Thymus (tissue), 11 donors: ENCODE measurements around the gene GRK5. TPM values are rescaled to one million over a fixed set of nuclear protein-coding genes. Genes with fewer than 3 reads are reported as not detected.

ENCODE experiments used
- DNase-seq, 9 donors: peaks; one replicate each; pipeline ENCODE4 v3.0.0-alpha.2; 2013; ENCODE audit warnings: low spot score in 9 of 9, low read depth in 6 of 9, missing footprints in 1 of 9
- H3K27ac ChIP-seq, 2 donors: one replicate each; pipeline ENCODE4 v1.5.1; 2013; ENCODE audit warnings: control low read depth in 1 of 2, low read depth in 1 of 2, low read length in 1 of 2, mild to moderate bottlenecking in 1 of 2, moderate library complexity in 1 of 2
- H3K27me3 ChIP-seq, 2 donors: one replicate each; pipeline ENCODE4 v1.5.1; 2013; ENCODE audit warnings: low read length in 1 of 2; ENCODE audit not compliant: control insufficient read depth in 2 of 2, insufficient read depth in 1 of 2
- H3K36me3 ChIP-seq, 2 donors: one replicate each; pipeline ENCODE4 v1.5.1; 2013; ENCODE audit warnings: low read length in 1 of 2, mild to moderate bottlenecking in 1 of 2, moderate library complexity in 1 of 2; ENCODE audit not compliant: control insufficient read depth in 2 of 2, insufficient read depth in 2 of 2
- H3K4me1 ChIP-seq, 2 donors: one replicate each; pipeline ENCODE4 v1.5.1; 2013; ENCODE audit warnings: low read length in 2 of 2; ENCODE audit not compliant: control insufficient read depth in 2 of 2, insufficient read depth in 2 of 2
- H3K4me3 ChIP-seq, 2 donors: one replicate each; pipeline ENCODE4 v1.5.1; 2013; ENCODE audit warnings: low read length in 2 of 2, control low read depth in 1 of 2, mild to moderate bottlenecking in 1 of 2
- H3K9me3 ChIP-seq, 2 donors: one replicate each; pipeline ENCODE4 v1.5.1; 2013; ENCODE audit warnings: low read length in 1 of 2, mild to moderate bottlenecking in 1 of 2; ENCODE audit not compliant: control insufficient read depth in 2 of 2, insufficient read depth in 1 of 2
- WGBS: extraction: QIAGEN DNeasy Blood & Tissue Kit; methylation state at CpG from one replicate; pipeline ENCODE4 v1.1.7; 2013; 5-methylcytosine and 5-hydroxymethylcytosine counted together
- polyA plus RNA-seq: library from polyadenylated mRNA; stranded (reverse); fragments of 200-250 nt; gene quantifications from one replicate; pipeline ENCODE4 v1.2.3, GENCODE V29; 2013
- total RNA-seq: library from RNA; stranded (reverse); fragments of 120-200 nt; gene quantifications from one replicate; pipeline ENCODE4 v1.2.4, GENCODE V29; 2013
- donor health status: healthy.

GRK5 gene
- total and polyA plus RNA-seq, 2 donors: 14.4 to 18.5 TPM

GRCh38 chr10:119335671-119336353, 128.4 kb downstream of the GRK5 start:
- no peak overlapping the region for H3K4me3 ChIP-seq
- H3K9me3 ChIP-seq: peaks cover 0 to 10% of the 10 kb centered on the region in 2 donors
- peaks cover 0 to 8% of the 10 kb centered on the region in 2 donors for H3K36me3 ChIP-seq
- 98% methylated on average over 10 of the region's 10 CpGs for WGBS
- H3K27me3 ChIP-seq: no peaks in the 10 kb centered on the region
- H3K4me1 ChIP-seq: peaks cover 6 to 34% of the 10 kb centered on the region in 2 donors
- DNase-seq: no peak
- H3K27ac ChIP-seq: no peak overlapping the region

- Histone ChIP-seq H3K9me3 (peaks cover 0 to 10% of the 10 kb centered on the region in 2 donors), H3K4me3 (no peak overlapping the region), H3K36me3 (peaks cover 0 to 8% of the 10 kb centered on the region in 2 donors), H3K27me3 (no peaks in the 10 kb centered on the region), H3K4me1 (peaks cover 6 to 34% of the 10 kb centered on the region in 2 donors), H3K27ac (no peak overlapping the region)
- DNase-seq: no peak
- WGBS: 97% methylated on average over 17 of the region's 17 CpGs
Measured at GRCh38 chr10:119336599-119336998, 129.2 kb downstream of the GRK5 start.

- Histone ChIP-seq H3K4me1 (peaks cover 6 to 34% of the 10 kb centered on the region in 2 donors), H3K36me3 (peaks cover 0 to 8% of the 10 kb centered on the region in 2 donors), H3K27me3 (no peaks in the 10 kb centered on the region), H3K27ac (no peak overlapping the region), H3K9me3 (peaks cover 0 to 10% of the 10 kb centered on the region in 2 donors), H3K4me3 (no peak overlapping the region)
- 84% methylated on average over 4 of the region's 4 CpGs for WGBS
- DNase-seq: no peak
Measured at GRCh38 chr10:119337223-119337622, 129.9 kb downstream of the GRK5 start.

GRCh38 chr10:119337796-119338432, 130.5 kb downstream of the GRK5 start:
- H3K4me1 ChIP-seq: peaks cover 3 to 28% of the 10 kb centered on the region in 2 donors
- no peak overlapping the region for H3K27ac ChIP-seq
- no peak overlapping the region for H3K4me3 ChIP-seq
- DNase-seq: no peak
- H3K9me3 ChIP-seq: peaks cover 0 to 10% of the 10 kb centered on the region in 2 donors
- peaks cover 0 to 8% of the 10 kb centered on the region in 2 donors for H3K36me3 ChIP-seq
- H3K27me3 ChIP-seq: no peaks in the 10 kb centered on the region
- 92% methylated on average over 8 of the region's 8 CpGs for WGBS

- Histone ChIP-seq H3K9me3 (peaks cover 0 to under 1% of the 10 kb centered on the region in 2 donors), H3K27ac (no peak overlapping the region), H3K4me1 (peaks cover 2 to 16% of the 10 kb centered on the region in 2 donors), H3K27me3 (no peaks in the 10 kb centered on the region), H3K4me3 (no peak overlapping the region), H3K36me3 (peaks cover 0 to 13% of the 10 kb centered on the region in 2 donors)
- WGBS: 97% methylated on average over 9 of the region's 9 CpGs
- DNase-seq: no peak
Measured at GRCh38 chr10:119339109-119339508, 131.7 kb downstream of the GRK5 start.

GRCh38 chr10:119340893-119341458, 133.6 kb downstream of the GRK5 start:
- no peak for DNase-seq
- Histone ChIP-seq H3K36me3 (peaks cover 0 to 9% of the 10 kb centered on the region in 2 donors), H3K4me1 (no peaks in the 10 kb centered on the region), H3K27me3 (no peaks in the 10 kb centered on the region), H3K9me3 (no peaks in the 10 kb centered on the region), H3K4me3 (no peak overlapping the region), H3K27ac (no peak overlapping the region)
- WGBS: 98% methylated on average over 10 of the region's 10 CpGs

- H3K4me1 ChIP-seq: no peaks in the 10 kb centered on the region
- H3K4me3 ChIP-seq: no peak overlapping the region
- DNase-seq: no peak
- peaks cover 0 to 5% of the 10 kb centered on the region in 2 donors for H3K36me3 ChIP-seq
- 86% methylated on average over 15 of the region's 15 CpGs for WGBS
- no peak overlapping the region for H3K27ac ChIP-seq
- H3K27me3 ChIP-seq: no peaks in the 10 kb centered on the region
- no peaks in the 10 kb centered on the region for H3K9me3 ChIP-seq
Measured at GRCh38 chr10:119341459-119342301, 134.3 kb downstream of the GRK5 start.

GRCh38 chr10:119342335-119342734, 135.0 kb downstream of the GRK5 start:
- Histone ChIP-seq H3K4me1 (no peaks in the 10 kb centered on the region), H3K9me3 (no peaks in the 10 kb centered on the region), H3K27ac (no peak overlapping the region), H3K27me3 (no peaks in the 10 kb centered on the region), H3K36me3 (peaks cover 1 to 6% of the 10 kb centered on the region in 2 donors), H3K4me3 (no peak overlapping the region)
- DNase-seq: no peak
- 93% methylated on average over 9 of the region's 9 CpGs for whole genome bisulfite sequencing
